HEK293 (cell line): ENCODE results near the gene USHBP1.

ENCODE experiments used
- CTCF ChIA-PET: fragments of 350-600 bp; formaldehyde crosslinking; extraction: SDS; loops from one replicate; lab custom pipeline; 2021; ENCODE audit warnings: antibody characterized with exemption; lab: Yijun Ruan, JAX
- POLR2A ChIA-PET: fragments of 300-600 bp; formaldehyde crosslinking; extraction: SDS; loops from one replicate; lab custom pipeline; 2020; ENCODE audit warnings: antibody characterized with exemption, inconsistent platforms; lab: Yijun Ruan, JAX
- H3K27ac ChIP-seq: fragments of 200-500 bp; sonication (Bioruptor generic); 2 replicates; pipeline ENCODE4 v1.5.1; 2014; ENCODE audit warnings: low read depth, low read length, control low read depth, inconsistent platforms; ENCODE audit errors: extremely low read depth
- H3K36me3 ChIP-seq, 2 experiments: fragments of 200-500 bp in 1 of 2; sonication (Bioruptor generic) in 1 of 2; 1 replicate in 1 of 2; 2 replicates in 1 of 2; pipeline ENCODE4 v1.5.1; 2014 to 2017; ENCODE audit warnings: inconsistent platforms in 2 of 2, low read length in 2 of 2; ENCODE audit not compliant: control insufficient read depth in 2 of 2, insufficient read depth in 1 of 2
- H3K4me1 ChIP-seq: fragments of 200-500 bp; sonication (Bioruptor generic); 2 replicates; pipeline ENCODE4 v1.5.1; 2014; ENCODE audit warnings: mild to moderate bottlenecking, low read length, inconsistent platforms; ENCODE audit not compliant: control insufficient read depth, insufficient read depth
- H3K4me3 ChIP-seq: 2 replicates; pipeline ENCODE4 v1.5.1; 2011; ENCODE audit warnings: low read depth, mild to moderate bottlenecking, control low read depth, low read length, moderate library complexity
- H3K9me3 ChIP-seq: fragments of 200-500 bp; sonication (Bioruptor generic); 2 replicates; pipeline ENCODE4 v1.5.1; 2014; ENCODE audit warnings: low read depth, low read length, inconsistent platforms; ENCODE audit not compliant: control insufficient read depth, insufficient read depth
- BCL11B ChIP-seq: fragments of 450-650 bp; formaldehyde crosslinking; IDR thresholded peaks from 2 replicates; pipeline ENCODE4 v1.5.1; 2016; ENCODE audit warnings: low read depth, missing biosample characterization, missing genetic modification characterization
- KLF8 ChIP-seq: fragments of 450-650 bp; formaldehyde crosslinking; IDR thresholded peaks from 2 replicates; pipeline ENCODE4 v1.5.1; 2016; ENCODE audit warnings: missing biosample characterization, missing genetic modification characterization
- SP3 ChIP-seq: fragments of 450-650 bp; formaldehyde crosslinking; IDR thresholded peaks from 2 replicates; pipeline ENCODE4 v1.5.1; 2016; ENCODE audit warnings: missing biosample characterization, missing genetic modification characterization
- ZBTB7A ChIP-seq: fragments of 450-650 bp; formaldehyde crosslinking; IDR thresholded peaks from 2 replicates; pipeline ENCODE4 v1.5.1; 2016; ENCODE audit warnings: low read depth, missing biosample characterization, missing genetic modification characterization
- ZNF211 ChIP-seq: fragments of 450-650 bp; formaldehyde crosslinking; IDR thresholded peaks from 2 replicates; pipeline ENCODE4 v1.5.1; 2016; ENCODE audit warnings: low read depth, missing biosample characterization, missing genetic modification characterization
- ZNF292 ChIP-seq: fragments of 450-650 bp; formaldehyde crosslinking; IDR thresholded peaks from 2 replicates; pipeline ENCODE4 v1.5.1; 2016; ENCODE audit warnings: low read depth, missing biosample characterization, missing genetic modification characterization, borderline replicate concordance
- ZNF341 ChIP-seq: fragments of 450-650 bp; formaldehyde crosslinking; IDR thresholded peaks from 2 replicates; pipeline ENCODE4; 2016; ENCODE audit warnings: low read depth, missing biosample characterization, missing genetic modification characterization
- ZNF549 ChIP-seq: fragments of 450-650 bp; IDR thresholded peaks from 2 replicates; pipeline ENCODE4 v1.5.1; 2018; ENCODE audit warnings: missing biosample characterization, missing genetic modification characterization, mild to moderate bottlenecking, inconsistent platforms, moderate library complexity
- ZSCAN16 ChIP-seq: fragments of 450-650 bp; formaldehyde crosslinking; IDR thresholded peaks from 2 replicates; pipeline ENCODE4 v1.5.1; 2016; ENCODE audit warnings: missing biosample characterization, missing genetic modification characterization
- ZSCAN30 ChIP-seq: fragments of 450-650 bp; IDR thresholded peaks from 2 replicates; pipeline ENCODE4 v1.5.1; 2018; ENCODE audit warnings: missing biosample characterization, mild to moderate bottlenecking, missing genetic modification characterization, moderate library complexity
- ZXDB ChIP-seq: fragments of 450-650 bp; formaldehyde crosslinking; IDR thresholded peaks from 2 replicates; pipeline ENCODE4 v1.5.1; 2016; ENCODE audit warnings: missing biosample characterization, missing genetic modification characterization
- TF ChIP-seq, protein P1 (sequence below): fragments of 450-650 bp; formaldehyde crosslinking; IDR thresholded peaks from 2 replicates; pipeline ENCODE4 v1.5.1; 2016; ENCODE audit warnings: missing biosample characterization, missing genetic modification characterization
- TF ChIP-seq, protein P2 (sequence below): fragments of 450-650 bp; formaldehyde crosslinking; IDR thresholded peaks from 2 replicates; pipeline ENCODE4 v1.5.1; 2016; ENCODE audit warnings: missing biosample characterization, missing genetic modification characterization
- TF ChIP-seq, protein P3 (sequence below): fragments of 450-650 bp; formaldehyde crosslinking; IDR thresholded peaks from 2 replicates; pipeline ENCODE4 v1.5.1; 2016; ENCODE audit warnings: missing biosample characterization, missing genetic modification characterization
- TF ChIP-seq, protein P4 (sequence below): fragments of 450-650 bp; formaldehyde crosslinking; IDR thresholded peaks from 2 replicates; pipeline ENCODE4 v1.5.1; 2016; ENCODE audit warnings: missing biosample characterization, missing genetic modification characterization
- TF ChIP-seq, protein P5 (sequence below): fragments of 450-650 bp; formaldehyde crosslinking; IDR thresholded peaks from 2 replicates; pipeline ENCODE4 v1.5.1; 2016; ENCODE audit warnings: missing biosample characterization, missing genetic modification characterization
- TF ChIP-seq, protein P6 (sequence below): fragments of 450-650 bp; formaldehyde crosslinking; optimal IDR thresholded peaks from 2 replicates; pipeline ENCODE3; 2016; ENCODE audit warnings: missing biosample characterization, mild to moderate bottlenecking, missing genetic modification characterization
- TF ChIP-seq, protein P7 (sequence below): sonication (generic); formaldehyde crosslinking; IDR thresholded peaks from 2 replicates; pipeline ENCODE4 v1.8.1; 2022; ENCODE audit warnings: mild to moderate bottlenecking, moderate library complexity, missing genetic modification reagents
- TF ChIP-seq, protein P8 (sequence below): fragments of 450-650 bp; IDR thresholded peaks from 2 replicates; pipeline ENCODE4 v1.5.1; 2018; ENCODE audit warnings: missing biosample characterization, missing genetic modification characterization

USHBP1 gene

DNA sequence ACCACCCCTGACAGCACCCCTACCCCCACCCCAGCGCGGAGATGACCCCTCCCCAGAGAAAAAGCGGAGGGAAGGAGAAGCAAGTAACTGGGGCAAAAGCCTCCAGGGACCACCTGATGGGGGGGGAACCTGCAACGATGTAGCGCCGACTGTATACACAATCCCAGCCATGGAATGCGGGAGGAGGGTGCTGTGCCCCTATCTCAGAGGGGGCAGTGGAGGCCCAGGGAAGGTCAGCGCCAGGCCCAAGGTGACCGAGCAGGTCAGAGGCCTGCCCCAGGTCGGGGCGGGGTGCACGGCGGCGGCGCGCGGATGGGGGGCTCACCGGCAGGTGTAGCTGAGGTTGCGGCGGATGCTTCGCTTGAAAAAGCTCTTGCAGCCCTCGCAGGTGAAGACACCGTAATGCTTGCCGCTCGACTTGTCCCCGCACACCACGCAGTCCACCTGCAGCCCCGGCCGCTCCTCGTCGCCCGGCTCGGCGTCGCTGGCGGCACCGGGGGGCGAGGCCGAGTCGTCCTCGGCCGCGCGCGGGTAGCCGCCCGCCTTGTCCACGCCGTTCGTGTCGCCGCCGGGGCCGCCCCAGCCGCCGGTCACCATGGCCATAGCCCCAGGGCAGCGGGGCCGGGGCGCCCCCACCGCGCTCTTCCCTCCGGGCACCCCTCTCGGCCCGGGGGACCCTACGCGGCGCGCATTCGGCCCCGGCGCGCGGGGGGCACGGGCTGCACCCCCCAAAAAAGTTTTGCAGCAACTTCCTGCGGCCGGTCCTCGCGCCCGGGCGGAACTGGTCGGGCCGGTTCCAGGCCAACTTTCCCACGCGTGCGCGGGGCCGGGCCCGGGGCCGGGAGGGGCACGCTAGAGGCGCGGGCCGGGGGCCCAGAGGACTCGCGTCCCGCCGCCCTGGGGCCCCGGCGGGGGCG is 19.7 kb downstream of the USHBP1 start:
- H3K4me3 ChIP-seq = peak overlapping the region; percentile 76
- CTCF ChIA-PET = no interaction called here
- H3K4me1 ChIP-seq = peaks cover 10% of the 10 kb centered on the region
- peak overlapping the region; percentile 82; the same call in 1 of the 2 replicates for H3K27ac ChIP-seq
- H3K36me3 ChIP-seq = peaks cover 0 to 15% of the 10 kb centered on the region in 2 experiments; a peak in 1 of 3 replicates
- POLR2A ChIA-PET = interaction anchor here (1.0 to 6.8 kb wide), 5 partner anchors 10 to 30 kb away, joined by 3 to 29 read pairs (median 4); partner anchors contain the start of genes BABAM1, OCEL1 and USE1
- no peaks in the 10 kb centered on the region for H3K9me3 ChIP-seq
- TF ChIP-seq ZXDB (tag by site-specific recombination) = peak; percentile 38; the same call in 1 of the 2 replicates
- TF ChIP-seq, protein P1, sequence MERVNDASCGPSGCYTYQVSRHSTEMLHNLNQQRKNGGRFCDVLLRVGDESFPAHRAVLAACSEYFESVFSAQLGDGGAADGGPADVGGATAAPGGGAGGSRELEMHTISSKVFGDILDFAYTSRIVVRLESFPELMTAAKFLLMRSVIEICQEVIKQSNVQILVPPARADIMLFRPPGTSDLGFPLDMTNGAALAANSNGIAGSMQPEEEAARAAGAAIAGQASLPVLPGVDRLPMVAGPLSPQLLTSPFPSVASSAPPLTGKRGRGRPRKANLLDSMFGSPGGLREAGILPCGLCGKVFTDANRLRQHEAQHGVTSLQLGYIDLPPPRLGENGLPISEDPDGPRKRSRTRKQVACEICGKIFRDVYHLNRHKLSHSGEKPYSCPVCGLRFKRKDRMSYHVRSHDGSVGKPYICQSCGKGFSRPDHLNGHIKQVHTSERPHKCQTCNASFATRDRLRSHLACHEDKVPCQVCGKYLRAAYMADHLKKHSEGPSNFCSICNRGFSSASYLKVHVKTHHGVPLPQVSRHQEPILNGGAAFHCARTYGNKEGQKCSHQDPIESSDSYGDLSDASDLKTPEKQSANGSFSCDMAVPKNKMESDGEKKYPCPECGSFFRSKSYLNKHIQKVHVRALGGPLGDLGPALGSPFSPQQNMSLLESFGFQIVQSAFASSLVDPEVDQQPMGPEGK = peak; percentile 73
- TF ChIP-seq ZNF292 (tag by site-specific recombination) = no peak
- TF ChIP-seq, protein P2, sequence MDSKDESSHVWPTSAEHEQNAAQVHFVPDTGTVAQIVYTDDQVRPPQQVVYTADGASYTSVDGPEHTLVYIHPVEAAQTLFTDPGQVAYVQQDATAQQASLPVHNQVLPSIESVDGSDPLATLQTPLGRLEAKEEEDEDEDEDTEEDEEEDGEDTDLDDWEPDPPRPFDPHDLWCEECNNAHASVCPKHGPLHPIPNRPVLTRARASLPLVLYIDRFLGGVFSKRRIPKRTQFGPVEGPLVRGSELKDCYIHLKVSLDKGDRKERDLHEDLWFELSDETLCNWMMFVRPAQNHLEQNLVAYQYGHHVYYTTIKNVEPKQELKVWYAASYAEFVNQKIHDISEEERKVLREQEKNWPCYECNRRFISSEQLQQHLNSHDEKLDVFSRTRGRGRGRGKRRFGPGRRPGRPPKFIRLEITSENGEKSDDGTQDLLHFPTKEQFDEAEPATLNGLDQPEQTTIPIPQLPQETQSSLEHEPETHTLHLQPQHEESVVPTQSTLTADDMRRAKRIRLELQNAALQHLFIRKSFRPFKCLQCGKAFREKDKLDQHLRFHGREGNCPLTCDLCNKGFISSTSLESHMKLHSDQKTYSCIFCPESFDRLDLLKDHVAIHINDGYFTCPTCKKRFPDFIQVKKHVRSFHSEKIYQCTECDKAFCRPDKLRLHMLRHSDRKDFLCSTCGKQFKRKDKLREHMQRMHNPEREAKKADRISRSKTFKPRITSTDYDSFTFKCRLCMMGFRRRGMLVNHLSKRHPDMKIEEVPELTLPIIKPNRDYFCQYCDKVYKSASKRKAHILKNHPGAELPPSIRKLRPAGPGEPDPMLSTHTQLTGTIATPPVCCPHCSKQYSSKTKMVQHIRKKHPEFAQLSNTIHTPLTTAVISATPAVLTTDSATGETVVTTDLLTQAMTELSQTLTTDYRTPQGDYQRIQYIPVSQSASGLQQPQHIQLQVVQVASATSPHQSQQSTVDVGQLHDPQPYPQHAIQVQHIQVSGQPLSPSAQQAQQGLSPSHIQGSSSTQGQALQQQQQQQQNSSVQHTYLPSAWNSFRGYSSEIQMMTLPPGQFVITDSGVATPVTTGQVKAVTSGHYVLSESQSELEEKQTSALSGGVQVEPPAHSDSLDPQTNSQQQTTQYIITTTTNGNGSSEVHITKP (tag by site-specific recombination) = no peak
- TF ChIP-seq ZSCAN30 = 0 out of 2 replicates have a peak, but pooled peaks have one; percentile 28
- no peak for TF ChIP-seq SP3 (tag by site-specific recombination)
- TF ChIP-seq, protein P3, sequence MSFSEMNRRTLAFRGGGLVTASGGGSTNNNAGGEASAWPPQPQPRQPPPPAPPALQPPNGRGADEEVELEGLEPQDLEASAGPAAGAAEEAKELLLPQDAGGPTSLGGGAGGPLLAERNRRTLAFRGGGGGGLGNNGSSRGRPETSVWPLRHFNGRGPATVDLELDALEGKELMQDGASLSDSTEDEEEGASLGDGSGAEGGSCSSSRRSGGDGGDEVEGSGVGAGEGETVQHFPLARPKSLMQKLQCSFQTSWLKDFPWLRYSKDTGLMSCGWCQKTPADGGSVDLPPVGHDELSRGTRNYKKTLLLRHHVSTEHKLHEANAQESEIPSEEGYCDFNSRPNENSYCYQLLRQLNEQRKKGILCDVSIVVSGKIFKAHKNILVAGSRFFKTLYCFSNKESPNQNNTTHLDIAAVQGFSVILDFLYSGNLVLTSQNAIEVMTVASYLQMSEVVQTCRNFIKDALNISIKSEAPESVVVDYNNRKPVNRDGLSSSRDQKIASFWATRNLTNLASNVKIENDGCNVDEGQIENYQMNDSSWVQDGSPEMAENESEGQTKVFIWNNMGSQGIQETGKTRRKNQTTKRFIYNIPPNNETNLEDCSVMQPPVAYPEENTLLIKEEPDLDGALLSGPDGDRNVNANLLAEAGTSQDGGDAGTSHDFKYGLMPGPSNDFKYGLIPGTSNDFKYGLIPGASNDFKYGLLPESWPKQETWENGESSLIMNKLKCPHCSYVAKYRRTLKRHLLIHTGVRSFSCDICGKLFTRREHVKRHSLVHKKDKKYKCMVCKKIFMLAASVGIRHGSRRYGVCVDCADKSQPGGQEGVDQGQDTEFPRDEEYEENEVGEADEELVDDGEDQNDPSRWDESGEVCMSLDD (tag by site-specific recombination) = peak; percentile 75
- TF ChIP-seq, protein P4, sequence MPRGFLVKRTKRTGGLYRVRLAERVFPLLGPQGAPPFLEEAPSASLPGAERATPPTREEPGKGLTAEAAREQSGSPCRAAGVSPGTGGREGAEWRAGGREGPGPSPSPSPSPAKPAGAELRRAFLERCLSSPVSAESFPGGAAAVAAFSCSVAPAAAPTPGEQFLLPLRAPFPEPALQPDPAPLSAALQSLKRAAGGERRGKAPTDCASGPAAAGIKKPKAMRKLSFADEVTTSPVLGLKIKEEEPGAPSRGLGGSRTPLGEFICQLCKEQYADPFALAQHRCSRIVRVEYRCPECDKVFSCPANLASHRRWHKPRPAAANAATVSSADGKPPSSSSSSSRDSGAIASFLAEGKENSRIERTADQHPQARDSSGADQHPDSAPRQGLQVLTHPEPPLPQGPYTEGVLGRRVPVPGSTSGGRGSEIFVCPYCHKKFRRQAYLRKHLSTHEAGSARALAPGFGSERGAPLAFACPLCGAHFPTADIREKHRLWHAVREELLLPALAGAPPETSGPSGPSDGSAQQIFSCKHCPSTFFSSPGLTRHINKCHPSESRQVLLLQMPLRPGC = no peak
- TF ChIP-seq, protein P5, sequence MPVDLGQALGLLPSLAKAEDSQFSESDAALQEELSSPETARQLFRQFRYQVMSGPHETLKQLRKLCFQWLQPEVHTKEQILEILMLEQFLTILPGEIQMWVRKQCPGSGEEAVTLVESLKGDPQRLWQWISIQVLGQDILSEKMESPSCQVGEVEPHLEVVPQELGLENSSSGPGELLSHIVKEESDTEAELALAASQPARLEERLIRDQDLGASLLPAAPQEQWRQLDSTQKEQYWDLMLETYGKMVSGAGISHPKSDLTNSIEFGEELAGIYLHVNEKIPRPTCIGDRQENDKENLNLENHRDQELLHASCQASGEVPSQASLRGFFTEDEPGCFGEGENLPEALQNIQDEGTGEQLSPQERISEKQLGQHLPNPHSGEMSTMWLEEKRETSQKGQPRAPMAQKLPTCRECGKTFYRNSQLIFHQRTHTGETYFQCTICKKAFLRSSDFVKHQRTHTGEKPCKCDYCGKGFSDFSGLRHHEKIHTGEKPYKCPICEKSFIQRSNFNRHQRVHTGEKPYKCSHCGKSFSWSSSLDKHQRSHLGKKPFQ (tag by site-specific recombination) = no peak
- no peak for TF ChIP-seq ZNF211 (tag by site-specific recombination)
- TF ChIP-seq, protein P6, sequence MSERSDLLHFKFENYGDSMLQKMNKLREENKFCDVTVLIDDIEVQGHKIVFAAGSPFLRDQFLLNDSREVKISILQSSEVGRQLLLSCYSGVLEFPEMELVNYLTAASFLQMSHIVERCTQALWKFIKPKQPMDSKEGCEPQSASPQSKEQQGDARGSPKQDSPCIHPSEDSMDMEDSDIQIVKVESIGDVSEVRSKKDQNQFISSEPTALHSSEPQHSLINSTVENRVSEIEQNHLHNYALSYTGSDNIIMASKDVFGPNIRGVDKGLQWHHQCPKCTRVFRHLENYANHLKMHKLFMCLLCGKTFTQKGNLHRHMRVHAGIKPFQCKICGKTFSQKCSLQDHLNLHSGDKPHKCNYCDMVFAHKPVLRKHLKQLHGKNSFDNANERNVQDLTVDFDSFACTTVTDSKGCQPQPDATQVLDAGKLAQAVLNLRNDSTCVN (tag by site-specific recombination) = peak; percentile 71
- TF ChIP-seq ZSCAN16 (tag by site-specific recombination) = no peak
- TF ChIP-seq, protein P7, sequence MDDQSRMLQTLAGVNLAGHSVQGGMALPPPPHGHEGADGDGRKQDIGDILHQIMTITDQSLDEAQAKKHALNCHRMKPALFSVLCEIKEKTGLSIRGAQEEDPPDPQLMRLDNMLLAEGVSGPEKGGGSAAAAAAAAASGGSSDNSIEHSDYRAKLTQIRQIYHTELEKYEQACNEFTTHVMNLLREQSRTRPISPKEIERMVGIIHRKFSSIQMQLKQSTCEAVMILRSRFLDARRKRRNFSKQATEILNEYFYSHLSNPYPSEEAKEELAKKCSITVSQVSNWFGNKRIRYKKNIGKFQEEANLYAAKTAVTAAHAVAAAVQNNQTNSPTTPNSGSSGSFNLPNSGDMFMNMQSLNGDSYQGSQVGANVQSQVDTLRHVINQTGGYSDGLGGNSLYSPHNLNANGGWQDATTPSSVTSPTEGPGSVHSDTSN (CRISPR knock-in tag) = no peak
- TF ChIP-seq BCL11B (tag by site-specific recombination) = peak; percentile 72; the same call in 1 of the 2 replicates
- TF ChIP-seq KLF8 (tag by site-specific recombination) = no peak
- TF ChIP-seq ZBTB7A = peak; percentile 81
- no peak for TF ChIP-seq ZNF549 (tag by site-specific recombination)
- TF ChIP-seq, protein P8, sequence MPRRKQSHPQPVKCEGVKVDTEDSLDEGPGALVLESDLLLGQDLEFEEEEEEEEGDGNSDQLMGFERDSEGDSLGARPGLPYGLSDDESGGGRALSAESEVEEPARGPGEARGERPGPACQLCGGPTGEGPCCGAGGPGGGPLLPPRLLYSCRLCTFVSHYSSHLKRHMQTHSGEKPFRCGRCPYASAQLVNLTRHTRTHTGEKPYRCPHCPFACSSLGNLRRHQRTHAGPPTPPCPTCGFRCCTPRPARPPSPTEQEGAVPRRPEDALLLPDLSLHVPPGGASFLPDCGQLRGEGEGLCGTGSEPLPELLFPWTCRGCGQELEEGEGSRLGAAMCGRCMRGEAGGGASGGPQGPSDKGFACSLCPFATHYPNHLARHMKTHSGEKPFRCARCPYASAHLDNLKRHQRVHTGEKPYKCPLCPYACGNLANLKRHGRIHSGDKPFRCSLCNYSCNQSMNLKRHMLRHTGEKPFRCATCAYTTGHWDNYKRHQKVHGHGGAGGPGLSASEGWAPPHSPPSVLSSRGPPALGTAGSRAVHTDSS (tag by site-specific recombination) = no peak
- TF ChIP-seq ZNF341 (tag by site-specific recombination) = no peak
